SH-SY5Y (cell line): ENCODE measurements around the gene OTOG.

Experiments used
- GATA2 ChIP-seq: IDR thresholded peaks from 2 replicates; pipeline ENCODE4 v1.6.1; 2011; ENCODE audit warnings: mild to moderate bottlenecking, low read depth, low read length
- GATA3 ChIP-seq: IDR thresholded peaks from 2 replicates; pipeline ENCODE4 v1.6.1; 2011; ENCODE audit warnings: low read depth, mild to moderate bottlenecking, low read length, moderate library complexity

GRCh38 chr11:17612221-17613188 is 65.4 kb downstream of the OTOG start:
- no peak for TF ChIP-seq GATA3
- TF ChIP-seq GATA2, result no peak
